ENCODE measurements around the gene MYL12A. TPM values are rescaled to one million over a fixed set of nuclear protein-coding genes. Genes with fewer than 3 reads are reported as not detected.

Gene MYL12A
- polyA plus RNA-seq, 1 donor: 280 TPM

DNA sequence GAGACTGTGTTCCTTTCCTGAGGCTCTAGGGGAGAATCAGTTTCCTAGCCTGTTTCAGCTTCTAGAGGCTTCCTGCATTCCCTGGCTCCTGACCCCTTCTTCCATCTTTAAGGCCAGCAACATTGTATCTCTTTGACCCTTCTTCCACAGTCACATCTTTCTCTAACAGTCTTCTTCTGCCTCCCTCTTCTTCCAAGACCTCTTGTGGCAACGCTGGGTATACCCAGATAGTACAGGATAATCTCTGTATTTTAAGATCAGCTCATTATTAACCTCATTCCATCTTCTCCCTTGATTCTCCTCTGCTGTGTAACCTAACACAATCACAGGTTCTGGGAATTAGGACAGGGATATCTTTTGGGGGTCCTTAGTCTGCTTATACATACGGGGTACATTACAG is 8.9 kb upstream of the MYL12A start:
- H3K27me3 ChIP-seq (ENCODE audit: control insufficient read depth, insufficient read depth, low read length): no peaks in the 10 kb centered on the region
- peaks cover 4% of the 10 kb centered on the region for H3K9me3 ChIP-seq (ENCODE audit: control insufficient read depth, low read depth, low read length)
- no peaks in the 10 kb centered on the region for H3K36me3 ChIP-seq (ENCODE audit: control insufficient read depth, insufficient read depth, low read length)
- H3K27ac ChIP-seq (ENCODE audit: low read length): no peak overlapping the region
- no peaks in the 10 kb centered on the region for H3K4me1 ChIP-seq (ENCODE audit: control insufficient read depth, insufficient read depth, low read length)
- DNase-seq: no peak
- no peak overlapping the region for H3K4me3 ChIP-seq (ENCODE audit: low read length)
- no CpG with 5 or more reads among the region's 2 CpGs for WGBS (ENCODE audit: insufficient coverage, low lambda C conversion rate)

DNA sequence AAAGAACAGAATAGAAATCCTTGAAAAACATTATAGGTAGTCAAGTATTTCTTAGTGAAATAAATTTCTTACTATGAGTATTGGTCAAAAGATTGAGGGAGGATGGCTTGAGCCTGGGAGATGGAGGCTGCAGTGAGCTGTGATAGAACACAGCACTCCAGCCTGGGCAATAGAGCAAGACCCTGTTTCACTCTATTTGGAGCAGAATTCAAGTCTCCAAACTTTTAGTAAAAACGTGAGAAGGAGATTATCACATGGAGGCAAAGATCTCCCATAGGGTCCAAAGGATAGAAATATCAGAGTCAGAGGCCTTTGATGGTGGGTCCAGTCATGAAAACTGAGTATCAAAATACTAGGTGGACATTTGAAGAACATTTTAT is 2.4 kb upstream of the MYL12A start:
- no peak overlapping the region for H3K4me3 ChIP-seq (ENCODE audit: low read length)
- no CpG with 5 or more reads among the region's 1 CpG for WGBS (ENCODE audit: insufficient coverage, low lambda C conversion rate)
- no peaks in the 10 kb centered on the region for H3K27me3 ChIP-seq (ENCODE audit: control insufficient read depth, insufficient read depth, low read length)
- peaks cover 4% of the 10 kb centered on the region for H3K9me3 ChIP-seq (ENCODE audit: control insufficient read depth, low read depth, low read length)
- H3K27ac ChIP-seq (ENCODE audit: low read length): peak overlapping the region; percentile 100
- peaks cover 4% of the 10 kb centered on the region for H3K36me3 ChIP-seq (ENCODE audit: control insufficient read depth, insufficient read depth, low read length)
- peaks cover 9% of the 10 kb centered on the region for H3K4me1 ChIP-seq (ENCODE audit: control insufficient read depth, insufficient read depth, low read length)
- DNase-seq: no peak

- Histone ChIP-seq H3K4me1 (ENCODE audit: control insufficient read depth, insufficient read depth, low read length) (peaks cover 9% of the 10 kb centered on the region), H3K36me3 (ENCODE audit: control insufficient read depth, insufficient read depth, low read length) (peaks cover 4% of the 10 kb centered on the region), H3K9me3 (ENCODE audit: control insufficient read depth, low read depth, low read length) (peaks cover 4% of the 10 kb centered on the region), H3K4me3 (ENCODE audit: low read length) (peak overlapping the region; percentile 96), H3K27ac (ENCODE audit: low read length) (peak overlapping the region; percentile 100), H3K27me3 (ENCODE audit: control insufficient read depth, insufficient read depth, low read length) (no peaks in the 10 kb centered on the region)
- DNase-seq: peak; percentile 92 to 93
- WGBS (ENCODE audit: insufficient coverage, low lambda C conversion rate): 0% methylated on average over 1 of the region's 29 CpGs
Measured at GRCh38 chr18:3245853-3246634, 1.6 kb upstream of the MYL12A start.

- no peaks in the 10 kb centered on the region for H3K27me3 ChIP-seq (ENCODE audit: control insufficient read depth, insufficient read depth, low read length)
- DNase-seq: no peak
- H3K36me3 ChIP-seq (ENCODE audit: control insufficient read depth, insufficient read depth, low read length): peaks cover 4% of the 10 kb centered on the region
- peak overlapping the region; percentile 100 for H3K27ac ChIP-seq (ENCODE audit: low read length)
- WGBS (ENCODE audit: insufficient coverage, low lambda C conversion rate): 36% methylated on average over 5 of the region's 23 CpGs
- H3K9me3 ChIP-seq (ENCODE audit: control insufficient read depth, low read depth, low read length): no peaks in the 10 kb centered on the region
- H3K4me3 ChIP-seq (ENCODE audit: low read length): peak overlapping the region; percentile 96
- H3K4me1 ChIP-seq (ENCODE audit: control insufficient read depth, insufficient read depth, low read length): peaks cover 9% of the 10 kb centered on the region
Measured at GRCh38 chr18:3246635-3247239, 864 bp upstream of the MYL12A start.

DNA sequence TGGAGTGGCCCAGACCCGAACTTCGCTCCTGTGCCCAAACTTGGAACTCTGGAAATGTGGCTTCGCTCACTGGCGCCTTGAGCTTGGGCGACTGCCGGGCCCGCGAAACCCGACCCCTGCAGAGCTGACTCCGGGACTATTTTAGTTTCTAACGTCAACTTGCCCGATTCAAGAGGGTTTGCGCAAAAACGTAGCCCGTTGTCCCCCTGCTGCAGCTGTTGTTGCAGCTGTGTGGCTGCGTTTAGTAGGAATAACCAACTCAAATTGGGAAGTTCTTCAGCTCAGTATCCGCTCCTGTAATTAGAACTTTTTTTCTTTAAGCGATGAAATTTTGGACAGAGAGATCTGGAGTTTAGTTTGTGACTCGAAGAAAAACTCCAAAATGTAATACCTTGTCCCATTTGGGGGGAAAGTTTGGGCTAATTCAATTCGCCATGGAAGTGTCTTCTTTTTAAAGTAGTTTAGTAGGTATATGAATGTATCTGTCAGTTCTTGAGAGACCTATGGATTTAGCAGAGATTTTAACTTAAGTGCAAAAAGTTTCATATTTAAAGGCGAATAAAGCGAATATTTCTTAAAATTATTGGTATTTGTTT is 559 bp downstream of the MYL12A start:
- peaks cover 5% of the 10 kb centered on the region for H3K36me3 ChIP-seq (ENCODE audit: control insufficient read depth, insufficient read depth, low read length)
- WGBS (ENCODE audit: insufficient coverage, low lambda C conversion rate): 0% methylated on average over 5 of the region's 22 CpGs
- H3K4me1 ChIP-seq (ENCODE audit: control insufficient read depth, insufficient read depth, low read length): peaks cover 9% of the 10 kb centered on the region
- peak in 1 of 2 donors; percentile 48 for DNase-seq
- no peaks in the 10 kb centered on the region for H3K9me3 ChIP-seq (ENCODE audit: control insufficient read depth, low read depth, low read length)
- H3K27ac ChIP-seq (ENCODE audit: low read length): peak overlapping the region; percentile 100
- peak overlapping the region; percentile 96 for H3K4me3 ChIP-seq (ENCODE audit: low read length)
- no peaks in the 10 kb centered on the region for H3K27me3 ChIP-seq (ENCODE audit: control insufficient read depth, insufficient read depth, low read length)

GRCh38 chr18:3248658-3249359 is 1.2 kb downstream of the MYL12A start:
- WGBS (ENCODE audit: insufficient coverage, low lambda C conversion rate): no CpG with 5 or more reads among the region's 9 CpGs
- H3K36me3 ChIP-seq (ENCODE audit: control insufficient read depth, insufficient read depth, low read length): peaks cover 11% of the 10 kb centered on the region
- no peaks in the 10 kb centered on the region for H3K9me3 ChIP-seq (ENCODE audit: control insufficient read depth, low read depth, low read length)
- peak; percentile 69 to 84 for DNase-seq
- H3K4me3 ChIP-seq (ENCODE audit: low read length): peak overlapping the region; percentile 96
- H3K27me3 ChIP-seq (ENCODE audit: control insufficient read depth, insufficient read depth, low read length): no peaks in the 10 kb centered on the region
- H3K27ac ChIP-seq (ENCODE audit: low read length): peak overlapping the region; percentile 100
- H3K4me1 ChIP-seq (ENCODE audit: control insufficient read depth, insufficient read depth, low read length): peaks cover 9% of the 10 kb centered on the region

DNA sequence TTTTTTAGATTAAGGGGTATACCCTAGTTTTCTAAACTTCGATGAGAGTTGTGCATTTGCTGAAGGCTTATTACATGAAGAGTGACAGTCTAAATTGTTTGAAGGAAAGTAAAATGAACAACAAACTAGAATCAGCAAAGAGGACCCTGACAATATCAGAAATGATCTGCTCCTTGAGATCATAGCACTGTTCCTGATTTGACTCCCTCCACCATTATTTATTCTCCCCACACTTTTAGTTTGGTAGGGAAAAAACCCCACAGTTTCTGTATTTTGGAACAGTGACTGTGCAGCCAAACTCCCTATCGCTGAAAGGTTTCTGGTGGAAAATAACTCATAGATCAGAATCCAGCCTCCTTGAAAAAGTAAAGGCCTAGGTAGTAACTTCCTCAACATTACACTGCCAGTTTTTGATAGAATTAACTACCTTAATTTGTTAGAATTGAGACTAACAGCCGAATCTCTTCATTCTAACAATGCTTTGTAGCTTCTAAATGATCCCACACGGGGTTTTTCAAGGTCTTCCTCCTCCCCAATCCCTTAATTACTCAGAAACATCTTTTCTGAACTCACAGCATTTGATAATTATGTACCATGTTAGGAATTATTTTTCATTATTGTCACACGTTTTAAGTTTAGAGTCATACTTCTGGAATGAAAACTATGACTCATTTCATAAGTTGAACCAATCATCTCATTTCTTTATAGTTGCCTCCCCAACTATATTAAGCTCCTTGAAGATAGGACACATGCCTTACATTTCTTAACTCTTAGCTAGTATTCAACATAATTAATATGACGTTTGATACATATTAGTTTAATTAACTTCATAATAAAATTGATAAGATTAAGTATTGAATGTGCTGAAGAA is 2.9 kb downstream of the MYL12A start:
- H3K4me1 ChIP-seq (ENCODE audit: control insufficient read depth, insufficient read depth, low read length): peaks cover 9% of the 10 kb centered on the region
- no peak overlapping the region for H3K4me3 ChIP-seq (ENCODE audit: low read length)
- DNase-seq: no peak
- peaks cover 28% of the 10 kb centered on the region for H3K36me3 ChIP-seq (ENCODE audit: control insufficient read depth, insufficient read depth, low read length)
- no peak overlapping the region for H3K27ac ChIP-seq (ENCODE audit: low read length)
- 75% methylated on average over 4 of the region's 6 CpGs for WGBS (ENCODE audit: insufficient coverage, low lambda C conversion rate)
- H3K27me3 ChIP-seq (ENCODE audit: control insufficient read depth, insufficient read depth, low read length): no peaks in the 10 kb centered on the region
- no peaks in the 10 kb centered on the region for H3K9me3 ChIP-seq (ENCODE audit: control insufficient read depth, low read depth, low read length)

DNA sequence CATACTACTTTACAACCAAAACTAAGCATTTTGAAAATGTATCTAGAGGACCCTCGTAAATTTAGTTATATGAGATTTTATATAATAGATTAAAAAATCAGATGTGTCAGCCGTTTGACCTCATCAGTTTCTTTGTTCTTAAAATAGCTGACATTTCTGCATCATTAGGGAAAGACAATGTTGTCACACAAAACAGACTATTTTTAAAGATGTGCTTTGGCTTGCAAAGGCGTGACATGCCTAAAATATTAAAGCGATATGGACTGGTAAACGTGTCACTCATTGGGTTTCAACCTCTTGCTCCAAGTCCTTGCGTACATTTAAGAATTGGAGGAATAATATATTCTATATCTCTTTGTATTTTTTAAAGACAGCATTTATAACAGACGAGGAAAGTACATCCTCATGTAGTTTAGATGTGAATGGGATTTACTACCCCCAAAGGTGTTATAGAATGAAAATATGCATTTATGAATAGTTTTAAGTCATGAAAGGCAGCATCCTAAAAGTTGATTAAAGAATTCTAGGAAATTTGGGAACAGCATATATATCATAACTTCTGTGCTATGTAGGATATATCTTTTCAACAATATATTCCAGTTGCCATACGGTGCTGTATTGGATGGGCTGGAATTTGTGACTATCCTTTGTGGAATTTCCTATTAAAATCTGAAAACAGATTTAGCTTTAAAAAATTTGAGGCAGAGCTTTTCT is 3.8 kb downstream of the MYL12A start:
- no peak for DNase-seq
- WGBS (ENCODE audit: insufficient coverage, low lambda C conversion rate): 79% methylated on average over 3 of the region's 8 CpGs
- no peaks in the 10 kb centered on the region for H3K9me3 ChIP-seq (ENCODE audit: control insufficient read depth, low read depth, low read length)
- H3K4me3 ChIP-seq (ENCODE audit: low read length): no peak overlapping the region
- H3K36me3 ChIP-seq (ENCODE audit: control insufficient read depth, insufficient read depth, low read length): peaks cover 37% of the 10 kb centered on the region
- no peaks in the 10 kb centered on the region for H3K27me3 ChIP-seq (ENCODE audit: control insufficient read depth, insufficient read depth, low read length)
- no peak overlapping the region for H3K27ac ChIP-seq (ENCODE audit: low read length)
- H3K4me1 ChIP-seq (ENCODE audit: control insufficient read depth, insufficient read depth, low read length): peaks cover 5% of the 10 kb centered on the region

DNA sequence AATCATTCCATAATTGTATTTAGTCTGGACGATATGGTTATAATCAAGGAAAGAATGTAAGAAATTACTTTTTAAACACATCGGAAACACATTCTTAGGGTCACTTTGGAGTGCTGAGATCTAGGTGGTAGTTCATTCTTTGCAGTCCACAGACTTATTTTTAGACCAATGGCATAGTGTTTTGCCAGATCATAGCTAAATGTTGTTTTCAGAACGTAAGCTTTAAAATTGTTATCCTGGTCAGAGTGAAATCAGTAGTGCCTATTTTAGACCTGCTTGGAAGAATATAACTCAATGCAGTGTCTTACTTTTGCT is 4.3 kb downstream of the MYL12A start:
- Histone ChIP-seq H3K36me3 (ENCODE audit: control insufficient read depth, insufficient read depth, low read length) (peaks cover 41% of the 10 kb centered on the region), H3K27ac (ENCODE audit: low read length) (no peak overlapping the region), H3K9me3 (ENCODE audit: control insufficient read depth, low read depth, low read length) (no peaks in the 10 kb centered on the region), H3K4me1 (ENCODE audit: control insufficient read depth, insufficient read depth, low read length) (peaks cover 5% of the 10 kb centered on the region), H3K27me3 (ENCODE audit: control insufficient read depth, insufficient read depth, low read length) (no peaks in the 10 kb centered on the region), H3K4me3 (ENCODE audit: low read length) (no peak overlapping the region)
- WGBS (ENCODE audit: insufficient coverage, low lambda C conversion rate): 92% methylated on average over 2 of the region's 3 CpGs
- DNase-seq: no peak

All from large intestine (tissue), 3 donors.